ENCODE results near the gene SPDYE16. TPM values are rescaled to one million over a fixed set of nuclear protein-coding genes. Genes with fewer than 3 reads are reported as not detected.
A peak's percentile ranks its signal among the peaks of the same experiment; 100 is the strongest.
"Not testable (repeated sequence)": the region's sequence is repeated elsewhere in the genome, so short reads cannot be mapped to it uniquely, and the experiment has no call there.

SPDYE16 gene
- total and polyA plus RNA-seq, 4 donors = 0.05 to 0.50 (median 0.22) TPM

GRCh38 chr7:76568742-76569141 lies 25.6 kb upstream of the SPDYE16 start:
- not testable (repeated sequence) for H3K27me3 ChIP-seq (ENCODE audit: control insufficient read depth in 4 of 4, insufficient read depth in 4 of 4, low read length in 3 of 4)

GRCh38 chr7:76567753-76568152 lies 24.7 kb upstream of the SPDYE16 start:
- not testable (repeated sequence) for H3K27me3 ChIP-seq (ENCODE audit: control insufficient read depth in 4 of 4, insufficient read depth in 4 of 4, low read length in 3 of 4); H3K4me1 ChIP-seq (ENCODE audit: control insufficient read depth in 4 of 4, insufficient read depth in 4 of 4, low read length in 3 of 4); H3K9ac ChIP-seq (ENCODE audit: low read depth in 1 of 2, low read length in 2 of 2); H3K4me3 ChIP-seq (ENCODE audit: low read depth in 1 of 3, low read length in 3 of 3); H3K27ac ChIP-seq (ENCODE audit: low read depth in 1 of 2, low read length in 2 of 2); DNase-seq (ENCODE audit: low spot score); H3K36me3 ChIP-seq (ENCODE audit: control insufficient read depth in 4 of 4, insufficient read depth in 3 of 4, low read depth in 1 of 4, low read length in 3 of 4); H3K9me3 ChIP-seq (ENCODE audit: control insufficient read depth in 4 of 4, low read length in 3 of 4)

More at GRCh38 chr7:76568742-76569141, 25.6 kb upstream of the SPDYE16 start:
- TF ChIP-seq JUND (IDR thresholded peaks at IDR 0.05) = peak in 1 of 2 donors; percentile 36
- TF ChIP-seq HNF4A (conservative IDR thresholded peaks at IDR 0.05) = peak; percentile 10 to 36
- not testable (repeated sequence) for H3K4me3 ChIP-seq (ENCODE audit: low read depth in 1 of 3, low read length in 3 of 3); H3K27ac ChIP-seq (ENCODE audit: low read depth in 1 of 2, low read length in 2 of 2); H3K4me1 ChIP-seq (ENCODE audit: control insufficient read depth in 4 of 4, insufficient read depth in 4 of 4, low read length in 3 of 4); DNase-seq (ENCODE audit: low spot score); H3K36me3 ChIP-seq (ENCODE audit: control insufficient read depth in 4 of 4, insufficient read depth in 3 of 4, low read depth in 1 of 4, low read length in 3 of 4); H3K9me3 ChIP-seq (ENCODE audit: control insufficient read depth in 4 of 4, low read length in 3 of 4); H3K9ac ChIP-seq (ENCODE audit: low read depth in 1 of 2, low read length in 2 of 2)

- H3K4me1 ChIP-seq (ENCODE audit: control insufficient read depth in 4 of 4, insufficient read depth in 4 of 4, low read length in 3 of 4); H3K4me3 ChIP-seq (ENCODE audit: low read depth in 1 of 3, low read length in 3 of 3); H3K27ac ChIP-seq (ENCODE audit: low read depth in 1 of 2, low read length in 2 of 2); H3K9me3 ChIP-seq (ENCODE audit: control insufficient read depth in 4 of 4, low read length in 3 of 4); H3K9ac ChIP-seq (ENCODE audit: low read depth in 1 of 2, low read length in 2 of 2); H3K27me3 ChIP-seq (ENCODE audit: control insufficient read depth in 4 of 4, insufficient read depth in 4 of 4, low read length in 3 of 4); DNase-seq (ENCODE audit: low spot score); H3K36me3 ChIP-seq (ENCODE audit: control insufficient read depth in 4 of 4, insufficient read depth in 3 of 4, low read depth in 1 of 4, low read length in 3 of 4): not testable (repeated sequence)
- WGBS = 97% methylated on average over 3 of the region's 4 CpGs
Observed at GRCh38 chr7:76567311-76567710, 24.2 kb upstream of the SPDYE16 start.

GRCh38 chr7:76565001-76565400 lies 21.9 kb upstream of the SPDYE16 start:
- H3K9ac ChIP-seq (ENCODE audit: low read depth in 1 of 2, low read length in 2 of 2); H3K36me3 ChIP-seq (ENCODE audit: control insufficient read depth in 4 of 4, insufficient read depth in 3 of 4, low read depth in 1 of 4, low read length in 3 of 4); DNase-seq (ENCODE audit: low spot score); H3K4me1 ChIP-seq (ENCODE audit: control insufficient read depth in 4 of 4, insufficient read depth in 4 of 4, low read length in 3 of 4); H3K27ac ChIP-seq (ENCODE audit: low read depth in 1 of 2, low read length in 2 of 2); H3K4me3 ChIP-seq (ENCODE audit: low read depth in 1 of 3, low read length in 3 of 3); H3K9me3 ChIP-seq (ENCODE audit: control insufficient read depth in 4 of 4, low read length in 3 of 4); H3K27me3 ChIP-seq (ENCODE audit: control insufficient read depth in 4 of 4, insufficient read depth in 4 of 4, low read length in 3 of 4): not testable (repeated sequence)
- 100% methylated on average over 2 of the region's 3 CpGs for WGBS

- not testable (repeated sequence) for H3K9ac ChIP-seq (ENCODE audit: low read depth in 1 of 2, low read length in 2 of 2); H3K36me3 ChIP-seq (ENCODE audit: control insufficient read depth in 4 of 4, insufficient read depth in 3 of 4, low read depth in 1 of 4, low read length in 3 of 4); DNase-seq (ENCODE audit: low spot score); H3K4me3 ChIP-seq (ENCODE audit: low read depth in 1 of 3, low read length in 3 of 3); H3K27me3 ChIP-seq (ENCODE audit: control insufficient read depth in 4 of 4, insufficient read depth in 4 of 4, low read length in 3 of 4); H3K4me1 ChIP-seq (ENCODE audit: control insufficient read depth in 4 of 4, insufficient read depth in 4 of 4, low read length in 3 of 4); H3K9me3 ChIP-seq (ENCODE audit: control insufficient read depth in 4 of 4, low read length in 3 of 4); H3K27ac ChIP-seq (ENCODE audit: low read depth in 1 of 2, low read length in 2 of 2)
- WGBS = 97% methylated on average over 3 of the region's 3 CpGs
Observed at GRCh38 chr7:76561342-76561741, 18.2 kb upstream of the SPDYE16 start.

GRCh38 chr7:76560157-76560556 lies 17.1 kb upstream of the SPDYE16 start:
- not testable (repeated sequence) for H3K9ac ChIP-seq (ENCODE audit: low read depth in 1 of 2, low read length in 2 of 2); H3K4me1 ChIP-seq (ENCODE audit: control insufficient read depth in 4 of 4, insufficient read depth in 4 of 4, low read length in 3 of 4); H3K27me3 ChIP-seq (ENCODE audit: control insufficient read depth in 4 of 4, insufficient read depth in 4 of 4, low read length in 3 of 4); H3K4me3 ChIP-seq (ENCODE audit: low read depth in 1 of 3, low read length in 3 of 3); DNase-seq (ENCODE audit: low spot score); H3K36me3 ChIP-seq (ENCODE audit: control insufficient read depth in 4 of 4, insufficient read depth in 3 of 4, low read depth in 1 of 4, low read length in 3 of 4); H3K27ac ChIP-seq (ENCODE audit: low read depth in 1 of 2, low read length in 2 of 2); H3K9me3 ChIP-seq (ENCODE audit: control insufficient read depth in 4 of 4, low read length in 3 of 4)
- whole genome bisulfite sequencing = 64% methylated on average over 4 of the region's 4 CpGs

GRCh38 chr7:76559685-76560084 lies 16.6 kb upstream of the SPDYE16 start:
- not testable (repeated sequence) for H3K4me3 ChIP-seq (ENCODE audit: low read depth in 1 of 3, low read length in 3 of 3); H3K27ac ChIP-seq (ENCODE audit: low read depth in 1 of 2, low read length in 2 of 2); DNase-seq (ENCODE audit: low spot score); H3K4me1 ChIP-seq (ENCODE audit: control insufficient read depth in 4 of 4, insufficient read depth in 4 of 4, low read length in 3 of 4); H3K9ac ChIP-seq (ENCODE audit: low read depth in 1 of 2, low read length in 2 of 2); H3K9me3 ChIP-seq (ENCODE audit: control insufficient read depth in 4 of 4, low read length in 3 of 4); H3K36me3 ChIP-seq (ENCODE audit: control insufficient read depth in 4 of 4, insufficient read depth in 3 of 4, low read depth in 1 of 4, low read length in 3 of 4); H3K27me3 ChIP-seq (ENCODE audit: control insufficient read depth in 4 of 4, insufficient read depth in 4 of 4, low read length in 3 of 4)
- WGBS = 52% methylated on average over 6 of the region's 6 CpGs

GRCh38 chr7:76551992-76552391 lies 8.9 kb upstream of the SPDYE16 start:
- H3K27me3 ChIP-seq (ENCODE audit: control insufficient read depth in 4 of 4, insufficient read depth in 4 of 4, low read length in 3 of 4); H3K27ac ChIP-seq (ENCODE audit: low read depth in 1 of 2, low read length in 2 of 2); H3K4me1 ChIP-seq (ENCODE audit: control insufficient read depth in 4 of 4, insufficient read depth in 4 of 4, low read length in 3 of 4); H3K4me3 ChIP-seq (ENCODE audit: low read depth in 1 of 3, low read length in 3 of 3); DNase-seq (ENCODE audit: low spot score); H3K36me3 ChIP-seq (ENCODE audit: control insufficient read depth in 4 of 4, insufficient read depth in 3 of 4, low read depth in 1 of 4, low read length in 3 of 4); H3K9me3 ChIP-seq (ENCODE audit: control insufficient read depth in 4 of 4, low read length in 3 of 4); H3K9ac ChIP-seq (ENCODE audit: low read depth in 1 of 2, low read length in 2 of 2): not testable (repeated sequence)
- 94% methylated on average over 6 of the region's 6 CpGs for WGBS

- 0% methylated on average over 19 of the region's 19 CpGs for WGBS
- Histone ChIP-seq H3K9ac (ENCODE audit: low read depth in 1 of 2, low read length in 2 of 2) (peak overlapping the region; percentile 78 to 79), H3K4me3 (ENCODE audit: low read depth in 1 of 3, low read length in 3 of 3) (peak overlapping the region; percentile 72 to 84 (median 83)), H3K27ac (ENCODE audit: low read depth in 1 of 2, low read length in 2 of 2) (peak overlapping the region; percentile 92)
- H3K4me1 ChIP-seq (ENCODE audit: control insufficient read depth in 4 of 4, insufficient read depth in 4 of 4, low read length in 3 of 4); H3K9me3 ChIP-seq (ENCODE audit: control insufficient read depth in 4 of 4, low read length in 3 of 4); H3K27me3 ChIP-seq (ENCODE audit: control insufficient read depth in 4 of 4, insufficient read depth in 4 of 4, low read length in 3 of 4); DNase-seq (ENCODE audit: low spot score); H3K36me3 ChIP-seq (ENCODE audit: control insufficient read depth in 4 of 4, insufficient read depth in 3 of 4, low read depth in 1 of 4, low read length in 3 of 4): not testable (repeated sequence)
Observed at GRCh38 chr7:76549855-76550248, 6.8 kb upstream of the SPDYE16 start.
